IgD-negative memory B cell (primary cell): ENCODE measurements around the gene STRN4. TPM values are rescaled to one million over a fixed set of nuclear protein-coding genes. Genes with fewer than 3 reads are reported as not detected.
A peak's percentile ranks its signal among the peaks of the same experiment; 100 is the strongest.

Experiments
- H3K27ac Mint-ChIP-seq, 3 donors: one replicate each; pipeline ENCODE4 v1.8.0; 2020 to 2022; ENCODE audit warnings: mild to moderate bottlenecking in 3 of 3, mixed read lengths in 3 of 3, moderate library complexity in 1 of 3
- H3K27me3 Mint-ChIP-seq: one replicate; pipeline ENCODE4 v1.8.0; 2021; ENCODE audit warnings: mixed read lengths
- H3K36me3 Mint-ChIP-seq: one replicate; pipeline ENCODE4 v1.8.0; 2020; ENCODE audit warnings: mild to moderate bottlenecking, mixed read lengths
- H3K4me1 Mint-ChIP-seq, 3 donors: one replicate each; pipeline ENCODE4 v1.8.0; 2020 to 2022; ENCODE audit warnings: mixed read lengths in 3 of 3, mild to moderate bottlenecking in 1 of 3
- H3K4me3 Mint-ChIP-seq, 4 donors: one replicate each; pipeline ENCODE4 v1.8.0; 2020 to 2022; ENCODE audit warnings: mild to moderate bottlenecking in 4 of 4, mixed read lengths in 4 of 4, moderate library complexity in 3 of 4
- H3K9me3 Mint-ChIP-seq, 3 donors: one replicate each; pipeline ENCODE4 v1.8.0; 2020 to 2021; ENCODE audit warnings: mixed read lengths in 3 of 3, mild to moderate bottlenecking in 1 of 3
- polyA plus RNA-seq: library from polyadenylated mRNA; unstranded; fragments of 300-500 nt; fragmentation: Illumina TruSeq; gene quantifications from one replicate; pipeline ENCODE4 v1.2.3, GENCODE V29; 2021

STRN4 gene
- 33.3 TPM for polyA plus RNA-seq

- Mint-ChIP-seq H3K27ac (peak within 1 kb of the TSS; percentile 93 to 99 (median 99)), H3K36me3 (no peaks in the 10 kb centered on the region), H3K4me1 (peaks cover 44 to 46% (median 46%) of the 10 kb centered on the region in 3 donors), H3K27me3 (no peaks in the 10 kb centered on the region), H3K9me3 (no peaks in the 10 kb centered on the region), H3K4me3 (peak within 1 kb of the TSS; percentile 87 to 96 (median 93))
Measured at GRCh38 chr19:46746281-46747057, at the start of gene STRN4. STRN4 (minus strand) TSS chr19:46746450; CDS start chr19:46746430, 20 bp downstream.

GRCh38 chr19:46791944-46792343 is 45.7 kb upstream of the STRN4 start:
- H3K4me3 Mint-ChIP-seq, result peak overlapping the region in 1 of 4 donors; percentile 19
- H3K27me3 Mint-ChIP-seq, result no peaks in the 10 kb centered on the region
- no peaks in the 10 kb centered on the region for H3K36me3 Mint-ChIP-seq
- peak overlapping the region in 1 of 3 donors; percentile 82 for H3K27ac Mint-ChIP-seq
- peaks cover 5 to 7% (median 6%) of the 10 kb centered on the region in 3 donors for H3K4me1 Mint-ChIP-seq
- peaks cover 0 to 2% (median 0%) of the 10 kb centered on the region in 3 donors for H3K9me3 Mint-ChIP-seq

GRCh38 chr19:46789371-46789770 is 43.1 kb upstream of the STRN4 start:
- peak overlapping the region in 3 of 4 donors; percentile 39 to 93 (median 63) for H3K4me3 Mint-ChIP-seq
- H3K9me3 Mint-ChIP-seq, result peaks cover 0 to 2% (median 0%) of the 10 kb centered on the region in 3 donors
- H3K27me3 Mint-ChIP-seq, result no peaks in the 10 kb centered on the region
- peak overlapping the region in 1 of 3 donors; percentile 98 for H3K27ac Mint-ChIP-seq
- peaks cover 17 to 25% (median 22%) of the 10 kb centered on the region in 3 donors for H3K4me1 Mint-ChIP-seq
- no peaks in the 10 kb centered on the region for H3K36me3 Mint-ChIP-seq

- Mint-ChIP-seq H3K9me3 (peaks cover 0 to 2% (median 0%) of the 10 kb centered on the region in 3 donors), H3K4me3 (peak overlapping the region in 3 of 4 donors; percentile 93 to 99 (median 93)), H3K27ac (peak overlapping the region in 1 of 3 donors; percentile 98), H3K36me3 (no peaks in the 10 kb centered on the region), H3K27me3 (no peaks in the 10 kb centered on the region), H3K4me1 (peaks cover 21 to 29% (median 26%) of the 10 kb centered on the region in 3 donors)
Measured at GRCh38 chr19:46788968-46789338, 42.7 kb upstream of the STRN4 start.

- Mint-ChIP-seq H3K4me1 (peaks cover 23 to 34% (median 28%) of the 10 kb centered on the region in 3 donors), H3K27ac (peak within 1 kb of the TSS; percentile 64 to 98 (median 95)), H3K4me3 (peak within 1 kb of the TSS; percentile 93 to 99 (median 96)), H3K9me3 (peaks cover 0 to 2% (median 0%) of the 10 kb centered on the region in 3 donors), H3K36me3 (no peaks in the 10 kb centered on the region), H3K27me3 (no peaks in the 10 kb centered on the region)
Measured at GRCh38 chr19:46788262-46788967, 42.2 kb upstream of the STRN4 start, which contains the start of gene SLC1A5. SLC1A5 (minus strand) TSS chr19:46788594; CDS start chr19:46787965, 629 bp downstream.

- Mint-ChIP-seq H3K27me3 (no peaks in the 10 kb centered on the region), H3K4me1 (peaks cover 26 to 34% (median 32%) of the 10 kb centered on the region in 3 donors), H3K36me3 (no peaks in the 10 kb centered on the region), H3K27ac (peak overlapping the region; percentile 95 to 98 (median 96)), H3K9me3 (peaks cover 0 to 2% (median 0%) of the 10 kb centered on the region in 3 donors), H3K4me3 (peak overlapping the region; percentile 93 to 99 (median 96))
Measured at GRCh38 chr19:46787331-46788261, 41.3 kb upstream of the STRN4 start.

- Mint-ChIP-seq H3K27ac (peak overlapping the region; percentile 95 to 98 (median 96)), H3K9me3 (peaks cover 0 to 2% (median 0%) of the 10 kb centered on the region in 3 donors), H3K4me1 (peaks cover 26 to 34% (median 31%) of the 10 kb centered on the region in 3 donors), H3K36me3 (no peaks in the 10 kb centered on the region), H3K4me3 (peak overlapping the region; percentile 93 to 99 (median 96)), H3K27me3 (no peaks in the 10 kb centered on the region)
Measured at GRCh38 chr19:46787040-46787330, 40.7 kb upstream of the STRN4 start.

- Mint-ChIP-seq H3K27ac (peak overlapping the region; percentile 95 to 98 (median 96)), H3K27me3 (no peaks in the 10 kb centered on the region), H3K9me3 (peaks cover 0 to 2% (median 0%) of the 10 kb centered on the region in 3 donors), H3K4me1 (peaks cover 25 to 34% (median 30%) of the 10 kb centered on the region in 3 donors), H3K36me3 (peaks cover 2% of the 10 kb centered on the region), H3K4me3 (peak overlapping the region; percentile 93 to 99 (median 96))
Measured at GRCh38 chr19:46786236-46787039, 40.2 kb upstream of the STRN4 start.

- Mint-ChIP-seq H3K27ac (peak overlapping the region; percentile 95 to 98 (median 96)), H3K4me3 (peak overlapping the region; percentile 93 to 99 (median 96)), H3K27me3 (no peaks in the 10 kb centered on the region), H3K36me3 (peaks cover 2% of the 10 kb centered on the region), H3K9me3 (peaks cover 0 to 2% (median 0%) of the 10 kb centered on the region in 3 donors), H3K4me1 (peaks cover 25 to 34% (median 30%) of the 10 kb centered on the region in 3 donors)
Measured at GRCh38 chr19:46785980-46786235, 39.7 kb upstream of the STRN4 start.

- Mint-ChIP-seq H3K27ac (peak overlapping the region; percentile 95 to 98 (median 96)), H3K4me1 (peaks cover 25 to 34% (median 30%) of the 10 kb centered on the region in 3 donors), H3K27me3 (no peaks in the 10 kb centered on the region), H3K4me3 (peak overlapping the region; percentile 93 to 99 (median 96)), H3K9me3 (peaks cover 0 to 2% (median 0%) of the 10 kb centered on the region in 3 donors), H3K36me3 (peaks cover 2% of the 10 kb centered on the region)
Measured at GRCh38 chr19:46785054-46785979, 39.1 kb upstream of the STRN4 start.

- Mint-ChIP-seq H3K4me1 (peaks cover 25 to 34% (median 30%) of the 10 kb centered on the region in 3 donors), H3K36me3 (peaks cover 2% of the 10 kb centered on the region), H3K9me3 (peaks cover 0 to 2% (median 0%) of the 10 kb centered on the region in 3 donors), H3K27me3 (no peaks in the 10 kb centered on the region), H3K27ac (peak overlapping the region; percentile 95 to 98 (median 96)), H3K4me3 (peak overlapping the region; percentile 91 to 99 (median 93))
Measured at GRCh38 chr19:46784262-46785053, 38.2 kb upstream of the STRN4 start.

GRCh38 chr19:46783670-46784069 is 37.4 kb upstream of the STRN4 start:
- peak overlapping the region; percentile 29 to 93 (median 67) for H3K27ac Mint-ChIP-seq
- H3K36me3 Mint-ChIP-seq, result peaks cover 2% of the 10 kb centered on the region
- no peaks in the 10 kb centered on the region for H3K9me3 Mint-ChIP-seq
- H3K27me3 Mint-ChIP-seq, result no peaks in the 10 kb centered on the region
- H3K4me1 Mint-ChIP-seq, result peaks cover 23 to 33% (median 31%) of the 10 kb centered on the region in 3 donors
- peak overlapping the region in 2 of 4 donors; percentile 54 to 88 for H3K4me3 Mint-ChIP-seq
